ENCODE data around the gene CRTAP.

DNA sequence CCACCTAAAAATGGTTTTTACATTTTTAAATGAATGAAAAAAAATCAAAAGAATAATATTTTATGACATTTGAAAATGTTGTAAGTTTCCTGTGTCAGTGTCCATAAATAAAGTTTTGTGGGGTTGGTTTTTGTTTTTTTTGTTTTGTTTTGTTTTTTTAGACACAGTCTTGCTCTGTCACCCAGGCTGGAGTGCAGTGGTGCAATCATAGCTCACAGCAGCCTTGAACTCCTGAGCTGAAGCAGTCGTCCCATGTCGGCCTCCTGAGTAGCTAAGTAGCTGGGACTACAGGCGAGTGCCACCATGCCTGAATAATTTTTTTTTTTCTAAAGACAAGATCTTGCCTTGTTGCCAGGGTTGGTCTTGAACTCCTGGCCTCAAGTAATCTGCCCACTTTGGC is 14.1 kb upstream of the CRTAP start:
- TF ChIP-seq, protein P1, sequence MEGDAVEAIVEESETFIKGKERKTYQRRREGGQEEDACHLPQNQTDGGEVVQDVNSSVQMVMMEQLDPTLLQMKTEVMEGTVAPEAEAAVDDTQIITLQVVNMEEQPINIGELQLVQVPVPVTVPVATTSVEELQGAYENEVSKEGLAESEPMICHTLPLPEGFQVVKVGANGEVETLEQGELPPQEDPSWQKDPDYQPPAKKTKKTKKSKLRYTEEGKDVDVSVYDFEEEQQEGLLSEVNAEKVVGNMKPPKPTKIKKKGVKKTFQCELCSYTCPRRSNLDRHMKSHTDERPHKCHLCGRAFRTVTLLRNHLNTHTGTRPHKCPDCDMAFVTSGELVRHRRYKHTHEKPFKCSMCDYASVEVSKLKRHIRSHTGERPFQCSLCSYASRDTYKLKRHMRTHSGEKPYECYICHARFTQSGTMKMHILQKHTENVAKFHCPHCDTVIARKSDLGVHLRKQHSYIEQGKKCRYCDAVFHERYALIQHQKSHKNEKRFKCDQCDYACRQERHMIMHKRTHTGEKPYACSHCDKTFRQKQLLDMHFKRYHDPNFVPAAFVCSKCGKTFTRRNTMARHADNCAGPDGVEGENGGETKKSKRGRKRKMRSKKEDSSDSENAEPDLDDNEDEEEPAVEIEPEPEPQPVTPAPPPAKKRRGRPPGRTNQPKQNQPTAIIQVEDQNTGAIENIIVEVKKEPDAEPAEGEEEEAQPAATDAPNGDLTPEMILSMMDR (conservative IDR thresholded peaks at IDR 0.05; ENCODE audit: low read length), result no peak
- TF ChIP-seq EZH2phosphoT487 (IDR thresholded peaks at IDR 0.05; ENCODE audit: borderline replicate concordance), result no peak
